WTC11 (cell line): ENCODE measurements around the gene ZNF527. TPM values are rescaled to one million over a fixed set of nuclear protein-coding genes. Genes with fewer than 3 reads are reported as not detected.

Experiments used
- ATAC-seq: fragments of 200-7000 bp; cut with Tn5 transposase; 2 replicates; pipeline ENCODE4 v1.10.0; 2021; ENCODE audit warnings: mild to moderate bottlenecking, moderate library complexity
- CTCF ChIA-PET: fragments of 300-600 bp; sonication (Branson Sonifier 250); formaldehyde crosslinking; loops from one replicate; lab custom pipeline; 2021; ENCODE audit warnings: antibody characterized with exemption; lab: Charles Lee
- POLR2A ChIA-PET: fragments of 350-600 bp; sonication (Branson Sonifier 250); formaldehyde crosslinking; loops from one replicate; lab custom pipeline; 2021; ENCODE audit warnings: antibody characterized with exemption; lab: Charles Lee
- DNase-seq: peaks from one replicate; pipeline ENCODE4 v3.0.0; 2021; ENCODE audit warnings: low spot score
- H3K27ac Mint-ChIP-seq: 2 replicates; pipeline ENCODE4 v1.8.0; 2021; ENCODE audit warnings: mixed read lengths
- H3K27me3 Mint-ChIP-seq: 2 replicates; pipeline ENCODE4 v1.8.0; 2021; ENCODE audit warnings: low read depth, mild to moderate bottlenecking, moderate library complexity, mixed read lengths
- H3K36me3 Mint-ChIP-seq: 2 replicates; pipeline ENCODE4 v1.8.0; 2021; ENCODE audit warnings: mixed read lengths
- H3K4me1 Mint-ChIP-seq: 2 replicates; pipeline ENCODE4 v1.8.0; 2022; ENCODE audit warnings: mixed read lengths
- H3K4me3 Mint-ChIP-seq: 2 replicates; pipeline ENCODE4 v1.8.0; 2021; ENCODE audit warnings: mild to moderate bottlenecking, moderate library complexity, mixed read lengths
- H3K9me3 Mint-ChIP-seq: 2 replicates; pipeline ENCODE4 v1.8.0; 2021; ENCODE audit warnings: mixed read lengths
- EMX1 ChIP-seq: fragments of 250-450 bp; sonication (Bioruptor Pico); IDR thresholded peaks from 2 replicates; pipeline ENCODE4 v1.8.0; 2021; ENCODE audit warnings: mild to moderate bottlenecking
- FOXJ3 ChIP-seq: sonication (generic); formaldehyde crosslinking; IDR thresholded peaks from 2 replicates; pipeline ENCODE4 v1.9.0; 2021; ENCODE audit warnings: missing genetic modification reagents, mild to moderate bottlenecking, borderline replicate concordance
- HMGA2 ChIP-seq: fragments of 250-450 bp; sonication (Bioruptor Pico); IDR thresholded peaks from 2 replicates; pipeline ENCODE4 v1.4.0; 2021; ENCODE audit warnings: mild to moderate bottlenecking, moderate library complexity
- MYBL2 ChIP-seq: sonication (generic); formaldehyde crosslinking; IDR thresholded peaks from 2 replicates; pipeline ENCODE4 v1.8.1; 2023; ENCODE audit warnings: mild to moderate bottlenecking, moderate library complexity, missing genetic modification reagents
- NFATC4 ChIP-seq: fragments of 250-450 bp; sonication (Bioruptor Pico); IDR thresholded peaks from 2 replicates; pipeline ENCODE4 v1.9.0; 2021; ENCODE audit warnings: mild to moderate bottlenecking
- PRRX2 ChIP-seq: fragments of 250-450 bp; sonication (Bioruptor Pico); IDR thresholded peaks from 2 replicates; pipeline ENCODE4 v1.8.0; 2021; ENCODE audit warnings: mild to moderate bottlenecking
- RELA ChIP-seq: sonication (generic); formaldehyde crosslinking; IDR thresholded peaks from 2 replicates; pipeline ENCODE4 v1.8.1; 2022; ENCODE audit warnings: missing genetic modification reagents, mild to moderate bottlenecking, borderline replicate concordance
- SMAD3 ChIP-seq: sonication (generic); formaldehyde crosslinking; IDR thresholded peaks from 2 replicates; pipeline ENCODE4 v1.8.0; 2022; ENCODE audit warnings: missing genetic modification reagents, mild to moderate bottlenecking, borderline replicate concordance
- ZNF138 ChIP-seq: sonication (generic); formaldehyde crosslinking; conservative IDR thresholded peaks from 2 replicates; pipeline ENCODE4 v1.8.1; 2022; ENCODE audit warnings: mild to moderate bottlenecking, moderate library complexity, missing genetic modification reagents
- ZNF423 ChIP-seq: fragments of 250-450 bp; sonication (Bioruptor Pico); IDR thresholded peaks from 2 replicates; pipeline ENCODE4 v2.1.2; 2022; ENCODE audit warnings: mild to moderate bottlenecking, moderate library complexity
- total RNA-seq: library from RNA; stranded (reverse); gene quantifications from 3 replicates; pipeline ENCODE4 v1.2.3, GENCODE V29; 2021
- TF ChIP-seq, protein P1 (sequence below): sonication (generic); formaldehyde crosslinking; conservative IDR thresholded peaks from 2 replicates; pipeline ENCODE4 v1.8.1; 2023; ENCODE audit warnings: mild to moderate bottlenecking, low read depth, missing genetic modification reagents, moderate library complexity
- TF ChIP-seq, protein P2 (sequence below): sonication (generic); formaldehyde crosslinking; IDR thresholded peaks from 2 replicates; pipeline ENCODE4 v1.8.0; 2022; ENCODE audit warnings: mild to moderate bottlenecking, missing genetic modification reagents
- TF ChIP-seq, protein P3 (sequence below): sonication (generic); formaldehyde crosslinking; IDR thresholded peaks from 2 replicates; pipeline ENCODE4 v1.8.0; 2022; ENCODE audit warnings: mild to moderate bottlenecking, missing genetic modification reagents
- TF ChIP-seq, protein P4 (sequence below): fragments of 250-450 bp; sonication (Bioruptor Pico); IDR thresholded peaks from 2 replicates; pipeline ENCODE4 v1.9.0; 2021; ENCODE audit warnings: mild to moderate bottlenecking, borderline replicate concordance
- TF ChIP-seq, protein P5 (sequence below): sonication (generic); formaldehyde crosslinking; IDR thresholded peaks from 2 replicates; pipeline ENCODE4 v1.8.1; 2023; ENCODE audit warnings: mild to moderate bottlenecking, moderate library complexity, missing genetic modification reagents
- TF ChIP-seq, protein P6 (sequence below): sonication (generic); formaldehyde crosslinking; IDR thresholded peaks from 2 replicates; pipeline ENCODE4 v1.8.1; 2022; ENCODE audit warnings: low read depth, mild to moderate bottlenecking, moderate library complexity, missing genetic modification reagents, borderline replicate concordance
- TF ChIP-seq, protein P7 (sequence below): fragments of 250-450 bp; sonication (Bioruptor Pico); IDR thresholded peaks from 2 replicates; pipeline ENCODE4 v1.9.0; 2021; ENCODE audit warnings: mild to moderate bottlenecking
- TF ChIP-seq, protein P8 (sequence below): sonication (generic); formaldehyde crosslinking; IDR thresholded peaks from 2 replicates; pipeline ENCODE4 v1.8.1; 2023; ENCODE audit warnings: mild to moderate bottlenecking, missing genetic modification reagents

The ZNF527 gene
- total RNA-seq, 1 experiment from 2014 or later: 3.3 TPM

DNA sequence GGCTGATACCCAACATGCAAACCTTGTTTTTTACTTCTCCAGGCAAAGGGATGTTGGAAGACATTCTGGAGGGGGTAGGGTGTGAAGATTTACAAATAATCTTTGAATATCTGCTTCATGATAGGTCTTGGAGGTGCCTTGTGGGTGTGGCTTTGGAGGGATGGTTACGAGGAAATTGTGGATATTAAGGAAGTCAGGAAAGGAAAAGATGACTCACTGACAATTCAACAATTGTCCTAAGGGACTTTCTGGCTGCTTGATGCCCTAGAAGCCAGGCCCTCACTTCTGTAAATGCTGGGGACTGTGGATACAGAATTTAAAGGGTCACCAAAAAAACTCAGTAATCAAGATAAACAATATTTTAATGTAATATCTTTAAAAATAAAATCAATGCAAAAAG is 37.4 kb upstream of the ZNF527 start (continued):
- TF ChIP-seq, protein P1, sequence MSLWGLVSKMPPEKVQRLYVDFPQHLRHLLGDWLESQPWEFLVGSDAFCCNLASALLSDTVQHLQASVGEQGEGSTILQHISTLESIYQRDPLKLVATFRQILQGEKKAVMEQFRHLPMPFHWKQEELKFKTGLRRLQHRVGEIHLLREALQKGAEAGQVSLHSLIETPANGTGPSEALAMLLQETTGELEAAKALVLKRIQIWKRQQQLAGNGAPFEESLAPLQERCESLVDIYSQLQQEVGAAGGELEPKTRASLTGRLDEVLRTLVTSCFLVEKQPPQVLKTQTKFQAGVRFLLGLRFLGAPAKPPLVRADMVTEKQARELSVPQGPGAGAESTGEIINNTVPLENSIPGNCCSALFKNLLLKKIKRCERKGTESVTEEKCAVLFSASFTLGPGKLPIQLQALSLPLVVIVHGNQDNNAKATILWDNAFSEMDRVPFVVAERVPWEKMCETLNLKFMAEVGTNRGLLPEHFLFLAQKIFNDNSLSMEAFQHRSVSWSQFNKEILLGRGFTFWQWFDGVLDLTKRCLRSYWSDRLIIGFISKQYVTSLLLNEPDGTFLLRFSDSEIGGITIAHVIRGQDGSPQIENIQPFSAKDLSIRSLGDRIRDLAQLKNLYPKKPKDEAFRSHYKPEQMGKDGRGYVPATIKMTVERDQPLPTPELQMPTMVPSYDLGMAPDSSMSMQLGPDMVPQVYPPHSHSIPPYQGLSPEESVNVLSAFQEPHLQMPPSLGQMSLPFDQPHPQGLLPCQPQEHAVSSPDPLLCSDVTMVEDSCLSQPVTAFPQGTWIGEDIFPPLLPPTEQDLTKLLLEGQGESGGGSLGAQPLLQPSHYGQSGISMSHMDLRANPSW (CRISPR knock-in tag): no peak
- TF ChIP-seq RELA (CRISPR knock-in tag): no peak
- no peak for TF ChIP-seq HMGA2 (CRISPR knock-in tag)

DNA sequence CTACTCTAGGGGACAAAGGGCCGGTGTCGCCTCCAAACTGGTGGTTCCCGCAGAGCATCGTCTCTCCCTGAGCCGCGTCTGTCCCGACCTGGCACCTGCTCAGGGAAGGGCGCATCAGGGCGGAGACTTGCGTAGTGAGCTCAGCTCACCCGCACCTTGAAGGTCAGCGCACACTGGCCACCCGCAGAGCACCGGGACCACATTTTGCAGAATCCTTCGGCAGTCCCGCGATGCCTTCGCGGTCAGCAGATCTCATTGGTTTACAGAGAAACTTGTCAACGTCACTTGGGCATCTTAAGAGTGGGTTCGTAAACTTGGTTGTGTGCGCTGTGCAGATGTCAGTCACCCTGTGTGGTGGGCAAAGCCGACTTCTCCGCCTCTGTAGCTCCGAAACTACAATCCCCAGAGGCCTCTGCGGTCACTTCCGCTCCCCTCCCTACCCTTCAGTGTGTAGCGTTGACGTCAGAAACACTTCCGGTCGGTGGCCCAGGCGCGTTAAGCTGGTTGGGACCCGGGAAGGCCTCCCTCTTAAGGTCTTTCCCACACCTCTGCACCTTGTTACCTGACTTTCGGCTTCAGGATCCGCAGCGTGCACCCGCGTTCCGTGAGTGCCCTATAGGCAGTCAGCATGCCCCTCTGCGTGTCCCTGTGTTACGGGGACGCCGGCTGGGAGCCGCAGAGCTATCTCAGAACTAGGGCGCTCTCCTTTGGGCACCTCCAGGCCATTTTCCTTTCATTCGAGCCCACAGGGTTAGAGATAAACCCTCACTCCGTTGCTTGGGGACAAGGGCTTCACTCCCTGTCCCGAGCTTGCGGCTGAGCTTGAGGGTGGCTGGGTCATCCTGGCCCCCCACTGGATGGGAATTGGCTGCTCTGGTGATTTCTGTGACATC is 36.5 kb upstream of the ZNF527 start:
- ChIA-PET POLR2A (interaction anchor here (0.6 to 1.5 kb wide), 7 partner anchors 9 to 260 kb away, joined by 3 to 9 read pairs (median 5); partner anchors contain the start of genes ZNF527, ZNF540, ZNF569 and ZNF570), CTCF (interaction anchor here (0.6 to 1.4 kb wide), 8 partner anchors 15 to 385 kb away, joined by 3 to 6 read pairs (median 4); partner anchors contain the start of genes ZNF527 and ZNF607)
- Mint-ChIP-seq H3K36me3 (peaks cover 33% of the 10 kb centered on the region), H3K27me3 (no peaks in the 10 kb centered on the region), H3K4me1 (peaks cover 36% of the 10 kb centered on the region), H3K9me3 (no peaks in the 10 kb centered on the region), H3K27ac (peak overlapping the region; percentile 95), H3K4me3 (peak overlapping the region; percentile 92)
- ATAC-seq (peak; percentile 90), DNase-seq (peak; percentile 91)
- TF ChIP-seq, protein P2, sequence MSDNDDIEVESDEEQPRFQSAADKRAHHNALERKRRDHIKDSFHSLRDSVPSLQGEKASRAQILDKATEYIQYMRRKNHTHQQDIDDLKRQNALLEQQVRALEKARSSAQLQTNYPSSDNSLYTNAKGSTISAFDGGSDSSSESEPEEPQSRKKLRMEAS (CRISPR knock-in tag): peak; percentile 72
- TF ChIP-seq NFATC4 (CRISPR knock-in tag): no peak
- no peak for TF ChIP-seq PRRX2 (CRISPR knock-in tag)
- TF ChIP-seq SMAD3 (CRISPR knock-in tag): no peak
- TF ChIP-seq, protein P3, sequence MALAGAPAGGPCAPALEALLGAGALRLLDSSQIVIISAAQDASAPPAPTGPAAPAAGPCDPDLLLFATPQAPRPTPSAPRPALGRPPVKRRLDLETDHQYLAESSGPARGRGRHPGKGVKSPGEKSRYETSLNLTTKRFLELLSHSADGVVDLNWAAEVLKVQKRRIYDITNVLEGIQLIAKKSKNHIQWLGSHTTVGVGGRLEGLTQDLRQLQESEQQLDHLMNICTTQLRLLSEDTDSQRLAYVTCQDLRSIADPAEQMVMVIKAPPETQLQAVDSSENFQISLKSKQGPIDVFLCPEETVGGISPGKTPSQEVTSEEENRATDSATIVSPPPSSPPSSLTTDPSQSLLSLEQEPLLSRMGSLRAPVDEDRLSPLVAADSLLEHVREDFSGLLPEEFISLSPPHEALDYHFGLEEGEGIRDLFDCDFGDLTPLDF (CRISPR knock-in tag): no peak
- TF ChIP-seq MYBL2: no peak
- TF ChIP-seq, protein P4, sequence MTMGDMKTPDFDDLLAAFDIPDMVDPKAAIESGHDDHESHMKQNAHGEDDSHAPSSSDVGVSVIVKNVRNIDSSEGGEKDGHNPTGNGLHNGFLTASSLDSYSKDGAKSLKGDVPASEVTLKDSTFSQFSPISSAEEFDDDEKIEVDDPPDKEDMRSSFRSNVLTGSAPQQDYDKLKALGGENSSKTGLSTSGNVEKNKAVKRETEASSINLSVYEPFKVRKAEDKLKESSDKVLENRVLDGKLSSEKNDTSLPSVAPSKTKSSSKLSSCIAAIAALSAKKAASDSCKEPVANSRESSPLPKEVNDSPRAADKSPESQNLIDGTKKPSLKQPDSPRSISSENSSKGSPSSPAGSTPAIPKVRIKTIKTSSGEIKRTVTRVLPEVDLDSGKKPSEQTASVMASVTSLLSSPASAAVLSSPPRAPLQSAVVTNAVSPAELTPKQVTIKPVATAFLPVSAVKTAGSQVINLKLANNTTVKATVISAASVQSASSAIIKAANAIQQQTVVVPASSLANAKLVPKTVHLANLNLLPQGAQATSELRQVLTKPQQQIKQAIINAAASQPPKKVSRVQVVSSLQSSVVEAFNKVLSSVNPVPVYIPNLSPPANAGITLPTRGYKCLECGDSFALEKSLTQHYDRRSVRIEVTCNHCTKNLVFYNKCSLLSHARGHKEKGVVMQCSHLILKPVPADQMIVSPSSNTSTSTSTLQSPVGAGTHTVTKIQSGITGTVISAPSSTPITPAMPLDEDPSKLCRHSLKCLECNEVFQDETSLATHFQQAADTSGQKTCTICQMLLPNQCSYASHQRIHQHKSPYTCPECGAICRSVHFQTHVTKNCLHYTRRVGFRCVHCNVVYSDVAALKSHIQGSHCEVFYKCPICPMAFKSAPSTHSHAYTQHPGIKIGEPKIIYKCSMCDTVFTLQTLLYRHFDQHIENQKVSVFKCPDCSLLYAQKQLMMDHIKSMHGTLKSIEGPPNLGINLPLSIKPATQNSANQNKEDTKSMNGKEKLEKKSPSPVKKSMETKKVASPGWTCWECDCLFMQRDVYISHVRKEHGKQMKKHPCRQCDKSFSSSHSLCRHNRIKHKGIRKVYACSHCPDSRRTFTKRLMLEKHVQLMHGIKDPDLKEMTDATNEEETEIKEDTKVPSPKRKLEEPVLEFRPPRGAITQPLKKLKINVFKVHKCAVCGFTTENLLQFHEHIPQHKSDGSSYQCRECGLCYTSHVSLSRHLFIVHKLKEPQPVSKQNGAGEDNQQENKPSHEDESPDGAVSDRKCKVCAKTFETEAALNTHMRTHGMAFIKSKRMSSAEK (CRISPR knock-in tag): no peak
- TF ChIP-seq, protein P5, sequence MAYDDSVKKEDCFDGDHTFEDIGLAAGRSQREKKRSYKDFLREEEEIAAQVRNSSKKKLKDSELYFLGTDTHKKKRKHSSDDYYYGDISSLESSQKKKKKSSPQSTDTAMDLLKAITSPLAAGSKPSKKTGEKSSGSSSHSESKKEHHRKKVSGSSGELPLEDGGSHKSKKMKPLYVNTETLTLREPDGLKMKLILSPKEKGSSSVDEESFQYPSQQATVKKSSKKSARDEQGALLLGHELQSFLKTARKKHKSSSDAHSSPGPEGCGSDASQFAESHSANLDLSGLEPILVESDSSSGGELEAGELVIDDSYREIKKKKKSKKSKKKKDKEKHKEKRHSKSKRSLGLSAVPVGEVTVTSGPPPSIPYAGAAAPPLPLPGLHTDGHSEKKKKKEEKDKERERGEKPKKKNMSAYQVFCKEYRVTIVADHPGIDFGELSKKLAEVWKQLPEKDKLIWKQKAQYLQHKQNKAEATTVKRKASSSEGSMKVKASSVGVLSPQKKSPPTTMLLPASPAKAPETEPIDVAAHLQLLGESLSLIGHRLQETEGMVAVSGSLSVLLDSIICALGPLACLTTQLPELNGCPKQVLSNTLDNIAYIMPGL (CRISPR knock-in tag): 0 out of 2 replicates have a peak, but pooled peaks have one; percentile 11
- TF ChIP-seq ZNF138 (CRISPR knock-in tag): no peak
- TF ChIP-seq, protein P6, sequence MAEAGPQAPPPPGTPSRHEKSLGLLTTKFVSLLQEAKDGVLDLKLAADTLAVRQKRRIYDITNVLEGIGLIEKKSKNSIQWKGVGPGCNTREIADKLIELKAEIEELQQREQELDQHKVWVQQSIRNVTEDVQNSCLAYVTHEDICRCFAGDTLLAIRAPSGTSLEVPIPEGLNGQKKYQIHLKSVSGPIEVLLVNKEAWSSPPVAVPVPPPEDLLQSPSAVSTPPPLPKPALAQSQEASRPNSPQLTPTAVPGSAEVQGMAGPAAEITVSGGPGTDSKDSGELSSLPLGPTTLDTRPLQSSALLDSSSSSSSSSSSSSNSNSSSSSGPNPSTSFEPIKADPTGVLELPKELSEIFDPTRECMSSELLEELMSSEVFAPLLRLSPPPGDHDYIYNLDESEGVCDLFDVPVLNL (CRISPR knock-in tag): no peak
- TF ChIP-seq ZNF423: no peak
- no peak for TF ChIP-seq FOXJ3 (CRISPR knock-in tag)
- TF ChIP-seq, protein P7, sequence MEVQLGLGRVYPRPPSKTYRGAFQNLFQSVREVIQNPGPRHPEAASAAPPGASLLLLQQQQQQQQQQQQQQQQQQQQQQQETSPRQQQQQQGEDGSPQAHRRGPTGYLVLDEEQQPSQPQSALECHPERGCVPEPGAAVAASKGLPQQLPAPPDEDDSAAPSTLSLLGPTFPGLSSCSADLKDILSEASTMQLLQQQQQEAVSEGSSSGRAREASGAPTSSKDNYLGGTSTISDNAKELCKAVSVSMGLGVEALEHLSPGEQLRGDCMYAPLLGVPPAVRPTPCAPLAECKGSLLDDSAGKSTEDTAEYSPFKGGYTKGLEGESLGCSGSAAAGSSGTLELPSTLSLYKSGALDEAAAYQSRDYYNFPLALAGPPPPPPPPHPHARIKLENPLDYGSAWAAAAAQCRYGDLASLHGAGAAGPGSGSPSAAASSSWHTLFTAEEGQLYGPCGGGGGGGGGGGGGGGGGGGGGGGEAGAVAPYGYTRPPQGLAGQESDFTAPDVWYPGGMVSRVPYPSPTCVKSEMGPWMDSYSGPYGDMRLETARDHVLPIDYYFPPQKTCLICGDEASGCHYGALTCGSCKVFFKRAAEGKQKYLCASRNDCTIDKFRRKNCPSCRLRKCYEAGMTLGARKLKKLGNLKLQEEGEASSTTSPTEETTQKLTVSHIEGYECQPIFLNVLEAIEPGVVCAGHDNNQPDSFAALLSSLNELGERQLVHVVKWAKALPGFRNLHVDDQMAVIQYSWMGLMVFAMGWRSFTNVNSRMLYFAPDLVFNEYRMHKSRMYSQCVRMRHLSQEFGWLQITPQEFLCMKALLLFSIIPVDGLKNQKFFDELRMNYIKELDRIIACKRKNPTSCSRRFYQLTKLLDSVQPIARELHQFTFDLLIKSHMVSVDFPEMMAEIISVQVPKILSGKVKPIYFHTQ: no peak
- TF ChIP-seq, protein P8, sequence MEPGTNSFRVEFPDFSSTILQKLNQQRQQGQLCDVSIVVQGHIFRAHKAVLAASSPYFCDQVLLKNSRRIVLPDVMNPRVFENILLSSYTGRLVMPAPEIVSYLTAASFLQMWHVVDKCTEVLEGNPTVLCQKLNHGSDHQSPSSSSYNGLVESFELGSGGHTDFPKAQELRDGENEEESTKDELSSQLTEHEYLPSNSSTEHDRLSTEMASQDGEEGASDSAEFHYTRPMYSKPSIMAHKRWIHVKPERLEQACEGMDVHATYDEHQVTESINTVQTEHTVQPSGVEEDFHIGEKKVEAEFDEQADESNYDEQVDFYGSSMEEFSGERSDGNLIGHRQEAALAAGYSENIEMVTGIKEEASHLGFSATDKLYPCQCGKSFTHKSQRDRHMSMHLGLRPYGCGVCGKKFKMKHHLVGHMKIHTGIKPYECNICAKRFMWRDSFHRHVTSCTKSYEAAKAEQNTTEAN (CRISPR knock-in tag): no peak
- no peak for TF ChIP-seq EMX1 (CRISPR knock-in tag)
